SK-N-SH (cell line): ENCODE results near the gene MID1. TPM values are rescaled to one million over a fixed set of nuclear protein-coding genes. Genes with fewer than 3 reads are reported as not detected.

Source experiments
- CTCF ChIA-PET: fragments of 300-600, 350-600 bp; formaldehyde crosslinking; extraction: SDS; loops from one replicate; lab custom pipeline; 2021; lab: Yijun Ruan, JAX
- POLR2A ChIA-PET: fragments of 350-600 bp; sonication (Branson Sonifier 250); formaldehyde crosslinking; extraction: SDS; loops from one replicate; lab custom pipeline; 2020; ENCODE audit warnings: antibody characterized with exemption, inconsistent platforms; lab: Yijun Ruan, JAX
- DNase-seq: peaks from one replicate; pipeline ENCODE4 v3.0.0; 2012
- H2AFZ ChIP-seq: fragments of 200-600 bp; sonication (generic); 2 replicates; pipeline ENCODE4 v1.8.1; 2016; ENCODE audit warnings: antibody characterized with exemption, mild to moderate bottlenecking, low read depth
- H3F3A ChIP-seq: fragments of 200-600 bp; sonication (generic); replicated peaks from 2 replicates; pipeline ENCODE3; 2016; ENCODE audit warnings: antibody characterized with exemption, mild to moderate bottlenecking; ENCODE audit not compliant: insufficient read depth
- H3K27ac ChIP-seq, 2 experiments: fragments of 200-500 bp in 1 of 2; fragments of 200-600 bp in 1 of 2; sonication (Bioruptor generic) in 1 of 2; sonication (generic), shearing (Covaris generic) in 1 of 2; 2 replicates each; pipeline versions ENCODE4 v1.5.1 to v1.6.1; 2014 to 2016; ENCODE audit warnings: low read depth in 2 of 2, inconsistent platforms in 1 of 2, low read length in 1 of 2, mild to moderate bottlenecking in 1 of 2, mixed read lengths in 1 of 2
- H3K27me3 ChIP-seq: fragments of 200-600 bp; sonication (generic), shearing (Covaris generic); 2 replicates; pipeline ENCODE4 v1.6.1; 2016; ENCODE audit warnings: mixed run types; ENCODE audit not compliant: insufficient read depth
- H3K36me3 ChIP-seq, 2 experiments: fragments of 200-500 bp in 1 of 2; fragments of 200-600 bp in 1 of 2; sonication (Bioruptor generic) in 1 of 2; sonication (generic) in 1 of 2; replicated peaks in 1 of 2; 2 replicates each; pipeline versions ENCODE3 to v1.5.1; 2014 to 2016; ENCODE audit warnings: low read length in 1 of 2, mild to moderate bottlenecking in 1 of 2; ENCODE audit not compliant: insufficient read depth in 2 of 2, control insufficient read depth in 1 of 2
- H3K4me1 ChIP-seq, 2 experiments: fragments of 200-500 bp in 1 of 2; fragments of 200-600 bp in 1 of 2; sonication (Bioruptor generic) in 1 of 2; sonication (generic), shearing (Covaris generic) in 1 of 2; 2 replicates each; pipeline versions ENCODE4 v1.5.1 to v1.6.1; 2014 to 2016; ENCODE audit warnings: low read depth in 1 of 2, low read length in 1 of 2, mixed run types in 1 of 2; ENCODE audit not compliant: insufficient read depth in 2 of 2, control insufficient read depth in 1 of 2
- H3K4me2 ChIP-seq: fragments of 200-600 bp; sonication (generic), shearing (Covaris generic); 2 replicates; pipeline ENCODE4 v1.6.1; 2017; ENCODE audit warnings: mixed run types
- H3K4me3 ChIP-seq, 2 experiments: fragments of 200-500 bp in 1 of 2; fragments of 200-600 bp in 1 of 2; sonication (Bioruptor generic) in 1 of 2; sonication (generic), shearing (Covaris generic) in 1 of 2; 2 replicates each; pipeline versions ENCODE4 v1.5.1 to v1.8.1; 2014 to 2016; ENCODE audit warnings: low read depth in 2 of 2, inconsistent platforms in 1 of 2, low read length in 1 of 2, mild to moderate bottlenecking in 1 of 2, mixed read lengths in 1 of 2, moderate library complexity in 1 of 2
- H3K79me2 ChIP-seq: fragments of 200-600 bp; sonication (generic); 2 replicates; pipeline ENCODE4 v1.8.1; 2017; ENCODE audit warnings: mild to moderate bottlenecking; ENCODE audit not compliant: insufficient read depth
- H3K9ac ChIP-seq: fragments of 200-600 bp; sonication (generic); 2 replicates; pipeline ENCODE4 v1.6.1; 2017; ENCODE audit warnings: mixed run types
- H3K9me2 ChIP-seq: fragments of 200-600 bp; sonication (generic); 2 replicates; pipeline ENCODE4 v1.6.1; 2017; ENCODE audit warnings: mixed run types
- H3K9me3 ChIP-seq: fragments of 200-600 bp; sonication (generic); 2 replicates; pipeline ENCODE4 v1.6.1; 2017; ENCODE audit warnings: mixed run types, mild to moderate bottlenecking, moderate library complexity
- H4K20me1 ChIP-seq: fragments of 200-600 bp; sonication (generic); 2 replicates; pipeline ENCODE4 v1.6.1; 2017; ENCODE audit warnings: mild to moderate bottlenecking, mixed run types; ENCODE audit not compliant: insufficient read depth
- CHD2 ChIP-seq: fragments of 150-350 bp; IDR thresholded peaks from 2 replicates; pipeline ENCODE4 v1.6.1; 2018; ENCODE audit warnings: low read length; ENCODE audit not compliant: partially characterized antibody
- CTCF ChIP-seq: fragments of 200-600 bp; sonication (generic); IDR thresholded peaks from 2 replicates; pipeline ENCODE4 v1.6.1; 2017; ENCODE audit warnings: antibody characterized with exemption, mild to moderate bottlenecking, moderate library complexity
- ELF1 ChIP-seq: IDR thresholded peaks from 2 replicates; pipeline ENCODE4 v1.4.0; 2012
- FOSL2 ChIP-seq: IDR thresholded peaks from 2 replicates; pipeline ENCODE4 v1.4.0; 2012; ENCODE audit warnings: low read depth, mild to moderate bottlenecking, moderate library complexity, borderline replicate concordance
- FOXJ3 ChIP-seq: sonication (generic); formaldehyde crosslinking; IDR thresholded peaks from 2 replicates; pipeline ENCODE4 v1.5.1; 2020; ENCODE audit warnings: mild to moderate bottlenecking, missing genetic modification reagents
- FOXM1 ChIP-seq: IDR thresholded peaks from 2 replicates; pipeline ENCODE4 v1.4.0; 2012; ENCODE audit warnings: low read depth, mild to moderate bottlenecking
- GABPA ChIP-seq: IDR thresholded peaks from 2 replicates; pipeline ENCODE4 v1.4.0; 2012; ENCODE audit warnings: low read depth, mild to moderate bottlenecking
- GATA2 ChIP-seq: sonication (generic); formaldehyde crosslinking; IDR thresholded peaks from 2 replicates; pipeline ENCODE4 v1.5.0; 2020; ENCODE audit warnings: mild to moderate bottlenecking, missing genetic modification reagents
- IRF3 ChIP-seq: fragments of 150-350 bp; IDR thresholded peaks from 2 replicates; pipeline ENCODE4 v1.6.1; 2016; ENCODE audit warnings: mild to moderate bottlenecking, low read depth, low read length
- POLR2AphosphoS5 ChIP-seq: IDR thresholded peaks from 2 replicates; pipeline ENCODE4 v1.6.1; 2012; ENCODE audit warnings: low read depth, low read length
- SMC3 ChIP-seq: IDR thresholded peaks from 2 replicates; pipeline ENCODE4 v1.6.1; 2012; ENCODE audit warnings: low read depth, low read length, improper control_type of control experiment
- TEAD4 ChIP-seq: IDR thresholded peaks from 2 replicates; pipeline ENCODE4 v1.4.0; 2012; ENCODE audit warnings: mild to moderate bottlenecking, borderline replicate concordance; ENCODE audit not compliant: insufficient read depth
- USF1 ChIP-seq: IDR thresholded peaks from 2 replicates; pipeline ENCODE4 v1.4.0; 2012; ENCODE audit warnings: low read depth, borderline replicate concordance
- ZBTB33 ChIP-seq: IDR thresholded peaks from 2 replicates; pipeline ENCODE4 v1.4.0; 2012; ENCODE audit warnings: low read depth, borderline replicate concordance
- WGBS: methylation state at CpG from one replicate; pipeline ENCODE4 v1.1.6; 2017; ENCODE audit warnings: low lambda C conversion rate; 5-methylcytosine and 5-hydroxymethylcytosine counted together
- polyA plus RNA-seq, 3 experiments: library from polyadenylated mRNA; depleted of rRNA; stranded (reverse); fragments of >200 nt; gene quantifications; 2 replicates each; pipeline ENCODE4 v1.2.3, GENCODE V29; 2012

The MID1 gene
- polyA plus RNA-seq, 1 of the 3 experiments (the other 2 are of a cell fraction) = 10.4 TPM

- H3K79me2 ChIP-seq = no peaks in the 10 kb centered on the region
- no peaks in the 10 kb centered on the region for H3K27me3 ChIP-seq
- POLR2A ChIA-PET = no interaction called here
- no peaks in the 10 kb centered on the region for H3K9me2 ChIP-seq
- no peaks in the 10 kb centered on the region for H3F3A ChIP-seq
- no peak overlapping the region for H3K4me3 ChIP-seq
- no peaks in the 10 kb centered on the region for H4K20me1 ChIP-seq
- H3K4me2 ChIP-seq = no peak overlapping the region
- H3K9ac ChIP-seq = no peak overlapping the region
- H3K9me3 ChIP-seq = no peaks in the 10 kb centered on the region
- peaks cover 0 to 3% of the 10 kb centered on the region in 2 experiments for H3K36me3 ChIP-seq
- H3K27ac ChIP-seq = no peak overlapping the region
- no peaks in the 10 kb centered on the region for H3K4me1 ChIP-seq
- no peak for DNase-seq
- CTCF ChIA-PET = interaction anchor here (1.2 kb wide), 1 partner anchor 38 kb away, joined by 3 read pairs; no protein-coding TSS in a partner anchor
- 35% methylated on average over 1 of the region's 1 CpG for WGBS
- no peak overlapping the region for H2AFZ ChIP-seq
- no peak for TF ChIP-seq ZBTB33
- no peak for TF ChIP-seq USF1
- no peak for TF ChIP-seq GATA2 (CRISPR knock-in tag)
- no peak for TF ChIP-seq SMC3
- TF ChIP-seq POLR2AphosphoS5 = no peak
- TF ChIP-seq FOXJ3 (CRISPR knock-in tag) = no peak
- no peak for TF ChIP-seq FOSL2
- no peak for TF ChIP-seq CTCF
- TF ChIP-seq ELF1 = no peak
- no peak for TF ChIP-seq TEAD4
- no peak for TF ChIP-seq CHD2
- TF ChIP-seq FOXM1 = no peak
- no peak for TF ChIP-seq IRF3
- no peak for TF ChIP-seq GABPA
Measured at GRCh38 chrX:10474510-10474909, 145.9 kb downstream of the MID1 start.
